HG02870 (cell line): ENCODE data around the gene CEP112.
"Not testable (repeated sequence)": the region's sequence is repeated elsewhere in the genome, so short reads cannot be mapped to it uniquely, and the experiment has no call there.

Source experiments
- ATAC-seq: cut with Tn5 transposase; IDR thresholded peaks from one replicate; pipeline ENCODE4 v1.9.1; 2021; ENCODE audit warnings: mild to moderate bottlenecking, moderate library complexity; ENCODE audit not compliant: unreplicated experiment

Gene CEP112

GRCh38 chr17:65797101-65797500 lies 394.8 kb downstream of the CEP112 start:
- ATAC-seq: no peak

- no peak for ATAC-seq
Observed at GRCh38 chr17:65794572-65794971, 397.4 kb downstream of the CEP112 start.

- no peak for ATAC-seq
Observed at GRCh38 chr17:65790241-65790640, 401.7 kb downstream of the CEP112 start.

GRCh38 chr17:65787503-65787902 lies 404.4 kb downstream of the CEP112 start:
- no peak for ATAC-seq

GRCh38 chr17:65786479-65786878 lies 405.5 kb downstream of the CEP112 start:
- ATAC-seq: no peak

GRCh38 chr17:65785109-65785508 lies 406.8 kb downstream of the CEP112 start:
- no peak for ATAC-seq

GRCh38 chr17:65783845-65784334 lies 408.0 kb downstream of the CEP112 start:
- no peak for ATAC-seq

- not testable (repeated sequence) for ATAC-seq
Observed at GRCh38 chr17:65782104-65782706, 409.7 kb downstream of the CEP112 start.

- ATAC-seq: no peak
Observed at GRCh38 chr17:65780111-65780510, 411.8 kb downstream of the CEP112 start.

GRCh38 chr17:65776890-65777289 lies 415.0 kb downstream of the CEP112 start:
- no peak for ATAC-seq

- ATAC-seq: no peak
Observed at GRCh38 chr17:65774787-65775186, 417.1 kb downstream of the CEP112 start.

GRCh38 chr17:65772989-65773388 lies 418.9 kb downstream of the CEP112 start:
- ATAC-seq: no peak

- no peak for ATAC-seq
Observed at GRCh38 chr17:65771704-65772103, 420.2 kb downstream of the CEP112 start.

- ATAC-seq: no peak
Observed at GRCh38 chr17:65763786-65764185, 428.1 kb downstream of the CEP112 start.

GRCh38 chr17:65762973-65763372 lies 429.0 kb downstream of the CEP112 start:
- ATAC-seq: no peak

- no peak for ATAC-seq
Observed at GRCh38 chr17:65759532-65759931, 432.4 kb downstream of the CEP112 start.

GRCh38 chr17:65756760-65757159 lies 435.2 kb downstream of the CEP112 start:
- ATAC-seq: no peak

GRCh38 chr17:65755799-65756198 lies 436.1 kb downstream of the CEP112 start:
- no peak for ATAC-seq

- ATAC-seq: no peak
Observed at GRCh38 chr17:65754630-65755029, 437.3 kb downstream of the CEP112 start.

- ATAC-seq: no peak
Observed at GRCh38 chr17:65754081-65754480, 437.9 kb downstream of the CEP112 start.

- ATAC-seq: no peak
Observed at GRCh38 chr17:65753348-65753747, 438.6 kb downstream of the CEP112 start.

- ATAC-seq: no peak
Observed at GRCh38 chr17:65751263-65751662, 440.7 kb downstream of the CEP112 start.

GRCh38 chr17:65750631-65751115 lies 441.3 kb downstream of the CEP112 start:
- no peak for ATAC-seq
